Measurements from ENCODE around the gene PRM1. TPM values are rescaled to one million over a fixed set of nuclear protein-coding genes. Genes with fewer than 3 reads are reported as not detected.

Gene PRM1, protein sequence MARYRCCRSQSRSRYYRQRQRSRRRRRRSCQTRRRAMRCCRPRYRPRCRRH
- not detected in 3 replicates for total RNA-seq

GRCh38 chr16:11280616-11281522, at the start of gene PRM1:
TSS of gene PRM1 (minus strand) at chr16:11281330. CDS start at chr16:11281238, 92 bp downstream.
- no peak for DNase-seq (ENCODE audit: low spot score in 2 of 2, unreplicated experiment in 2 of 2)
- no peak within 1 kb of the TSS for H3K27ac Mint-ChIP-seq
- peaks cover 4% of the 10 kb centered on the region for H3K4me1 Mint-ChIP-seq
- H3K9me3 Mint-ChIP-seq, result no peaks in the 10 kb centered on the region
- no peak within 1 kb of the TSS for H3K4me3 Mint-ChIP-seq
- no peak for TF ChIP-seq CTCF (IDR thresholded peaks at IDR 0.05; ENCODE audit: unreplicated experiment)
- H3K27me3 Mint-ChIP-seq (ENCODE audit: low read depth), result no peaks in the 10 kb centered on the region
- no peaks in the 10 kb centered on the region for H3K36me3 Mint-ChIP-seq

- Mint-ChIP-seq H3K27ac (peak overlapping the region; percentile 50), H3K4me3 (no peak overlapping the region), H3K4me1 (peaks cover 18% of the 10 kb centered on the region), H3K27me3 (ENCODE audit: low read depth) (no peaks in the 10 kb centered on the region), H3K9me3 (no peaks in the 10 kb centered on the region), H3K36me3 (peaks cover 6% of the 10 kb centered on the region)
- DNase-seq (ENCODE audit: low spot score in 2 of 2, unreplicated experiment in 2 of 2), result no peak
- no peak for TF ChIP-seq CTCF (IDR thresholded peaks at IDR 0.05; ENCODE audit: unreplicated experiment)
Observed at GRCh38 chr16:11330526-11331237, 49.6 kb upstream of the PRM1 start.

DNA sequence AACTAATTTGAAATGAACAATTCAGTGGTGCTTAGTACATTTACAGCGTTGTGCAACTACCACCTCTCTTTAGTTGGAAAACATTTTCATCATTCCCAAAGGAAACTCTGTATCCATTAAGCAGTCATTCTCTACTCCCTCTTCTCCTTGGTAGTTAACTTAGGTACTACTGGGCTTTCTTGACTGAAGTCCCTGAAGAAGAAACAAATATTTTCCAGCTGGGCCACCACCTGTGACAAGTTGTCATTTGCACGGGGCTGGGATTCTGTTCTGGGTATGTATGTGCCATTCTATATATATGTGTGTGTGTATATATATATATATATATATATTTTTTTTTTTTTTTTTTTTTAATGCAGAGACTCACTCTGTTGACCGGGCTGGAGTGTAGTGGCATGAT, 48.8 kb upstream of the PRM1 start:
- no peak overlapping the region for H3K27ac Mint-ChIP-seq

DNA sequence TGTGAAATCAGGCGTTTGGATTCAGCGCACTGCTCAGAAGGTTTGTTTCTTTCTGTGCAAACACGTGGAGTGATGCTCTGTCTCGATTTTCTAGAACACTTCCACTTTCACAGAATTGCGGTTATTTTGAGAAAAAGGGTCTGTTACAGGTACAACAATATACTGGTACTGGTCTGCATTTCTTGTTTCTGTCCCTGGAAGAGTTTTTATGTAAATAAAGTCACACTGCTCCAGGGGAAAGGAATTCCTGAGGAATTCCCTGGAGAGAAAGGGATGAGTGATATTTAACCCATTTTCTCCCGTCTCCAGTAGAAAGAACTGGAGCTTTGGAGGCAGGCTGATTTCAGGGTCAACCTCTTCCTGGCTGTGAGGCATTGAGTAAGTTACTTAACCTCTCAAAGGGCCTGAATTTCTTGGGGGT, 48.0 kb upstream of the PRM1 start:
- H3K27ac Mint-ChIP-seq, result peak overlapping the region; percentile 84
- H3K4me1 Mint-ChIP-seq, result peaks cover 18% of the 10 kb centered on the region
- H3K27me3 Mint-ChIP-seq (ENCODE audit: low read depth), result no peaks in the 10 kb centered on the region
- H3K36me3 Mint-ChIP-seq, result peaks cover 5% of the 10 kb centered on the region
- no peaks in the 10 kb centered on the region for H3K9me3 Mint-ChIP-seq
- DNase-seq (ENCODE audit: low spot score in 2 of 2, unreplicated experiment in 2 of 2), result no peak
- no peak overlapping the region for H3K4me3 Mint-ChIP-seq
- TF ChIP-seq CTCF (IDR thresholded peaks at IDR 0.05; ENCODE audit: unreplicated experiment), result no peak

More for the DNA sequence above, 48.8 kb upstream of the PRM1 start:
- no peak for TF ChIP-seq CTCF (IDR thresholded peaks at IDR 0.05; ENCODE audit: unreplicated experiment)
- no peak overlapping the region for H3K4me3 Mint-ChIP-seq
- H3K9me3 Mint-ChIP-seq, result no peaks in the 10 kb centered on the region
- H3K27me3 Mint-ChIP-seq (ENCODE audit: low read depth), result no peaks in the 10 kb centered on the region
- DNase-seq (ENCODE audit: low spot score in 2 of 2, unreplicated experiment in 2 of 2), result no peak
- peaks cover 6% of the 10 kb centered on the region for H3K36me3 Mint-ChIP-seq
- peaks cover 18% of the 10 kb centered on the region for H3K4me1 Mint-ChIP-seq

DNA sequence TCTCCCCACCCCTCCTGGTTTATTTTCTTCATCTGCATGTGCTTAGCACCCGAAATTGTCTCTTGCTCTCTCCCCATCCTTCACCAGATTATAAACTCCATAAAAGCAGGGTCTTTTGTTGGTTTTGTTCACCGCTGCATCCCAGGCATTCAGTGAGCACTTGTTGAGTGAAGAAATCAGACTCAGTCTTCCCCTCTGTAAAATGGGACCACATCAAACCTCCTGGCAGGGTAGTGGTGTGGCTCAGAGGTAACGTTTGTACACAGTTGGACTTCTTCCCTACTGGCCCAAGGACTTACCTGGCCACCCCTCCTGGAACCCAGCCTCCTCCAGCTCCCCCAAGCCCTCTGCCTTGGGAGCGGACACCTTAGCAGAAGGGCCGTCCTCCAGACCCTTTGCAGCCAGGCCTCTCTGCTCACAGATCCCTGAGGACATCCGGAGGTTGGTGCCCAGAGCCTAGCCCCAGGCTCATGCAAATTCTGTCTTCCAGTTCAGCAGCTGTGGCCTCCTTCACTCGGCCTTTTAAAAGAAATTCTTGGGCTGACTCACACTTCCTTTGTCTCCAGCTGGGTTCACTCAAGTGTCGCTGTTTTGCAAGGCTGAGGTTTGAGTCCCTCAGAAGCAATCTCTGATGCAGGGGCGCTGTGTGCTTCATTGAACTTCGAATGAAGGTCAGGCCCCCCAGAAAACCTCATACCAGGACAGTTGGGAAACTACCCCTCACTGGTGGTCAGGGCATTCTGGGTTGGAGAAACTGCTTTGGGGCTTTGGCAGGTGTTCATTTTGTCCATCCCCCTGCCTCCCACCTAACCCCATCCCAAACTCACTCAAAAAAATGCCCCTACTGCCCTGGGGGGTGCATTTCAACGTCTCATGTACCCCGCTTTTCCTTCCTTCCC, 47.3 kb upstream of the PRM1 start:
- H3K27ac Mint-ChIP-seq, result peak overlapping the region; percentile 89
- H3K36me3 Mint-ChIP-seq, result peaks cover 5% of the 10 kb centered on the region
- TF ChIP-seq CTCF (IDR thresholded peaks at IDR 0.05; ENCODE audit: unreplicated experiment), result no peak
- peaks cover 16% of the 10 kb centered on the region for H3K4me1 Mint-ChIP-seq
- no peaks in the 10 kb centered on the region for H3K9me3 Mint-ChIP-seq
- DNase-seq (ENCODE audit: low spot score in 2 of 2, unreplicated experiment in 2 of 2), result no peak
- H3K27me3 Mint-ChIP-seq (ENCODE audit: low read depth), result no peaks in the 10 kb centered on the region
- H3K4me3 Mint-ChIP-seq, result no peak overlapping the region

All from mesothelial cell of epicardium (in vitro differentiated cells).